IMR-90 (cell line): ENCODE results near the gene EFCAB8. TPM values are rescaled to one million over a fixed set of nuclear protein-coding genes. Genes with fewer than 3 reads are reported as not detected.
A peak's percentile ranks its signal among the peaks of the same experiment; 100 is the strongest.

ENCODE experiments used
- ATAC-seq: fragments of 200-7000 bp; cut with Tn5 transposase; 2 replicates; pipeline ENCODE4 v1.9.1; 2020; ENCODE audit warnings: low read depth, mild to moderate bottlenecking, moderate library complexity
- BruUV-seq: library from RNA; stranded (reverse); fragments of 400-500 nt; replicated peaks from 2 replicates; lab custom pipeline; 2021; lab: Mats Ljungman, UMichigan
- CTCF ChIA-PET: fragments of 300-600 bp; formaldehyde crosslinking; extraction: SDS; loops from one replicate; lab custom pipeline; 2021; ENCODE audit warnings: antibody characterized with exemption; lab: Yijun Ruan, JAX
- POLR2A ChIA-PET: fragments of 300-600 bp; sonication (Branson Sonifier 250); formaldehyde crosslinking; loops from one replicate; lab custom pipeline; 2022; ENCODE audit warnings: antibody characterized with exemption; ENCODE audit not compliant: unreplicated experiment; lab: Charles Lee
- DNase-seq: peaks from one replicate; pipeline ENCODE4 v3.0.0; 2013
- H2AFZ ChIP-seq: replicated peaks from 2 replicates; pipeline ENCODE3; 2013; ENCODE audit warnings: low read length, mild to moderate bottlenecking; ENCODE audit not compliant: poor library complexity
- H2AK5ac ChIP-seq: 2 replicates; pipeline ENCODE4 v1.6.1; 2013; ENCODE audit warnings: low read depth, low read length, inconsistent platforms
- H2AK9ac ChIP-seq: replicated peaks from 2 replicates; pipeline ENCODE3; 2013; ENCODE audit warnings: mild to moderate bottlenecking, low read depth, low read length, moderate library complexity; ENCODE audit not compliant: poor library complexity
- H2BK120ac ChIP-seq: 2 replicates; pipeline ENCODE4 v1.6.1; 2013; ENCODE audit warnings: low read depth, low read length, inconsistent platforms
- H2BK15ac ChIP-seq: 3 replicates; pipeline ENCODE4 v1.6.1; 2013; ENCODE audit warnings: low read depth, low read length, inconsistent platforms
- H2BK20ac ChIP-seq: 2 replicates; pipeline ENCODE4 v1.6.1; 2013; ENCODE audit warnings: low read depth, mild to moderate bottlenecking, inconsistent platforms, low read length, moderate library complexity
- H2BK5ac ChIP-seq: 2 replicates; pipeline ENCODE4 v1.6.1; 2013; ENCODE audit warnings: mild to moderate bottlenecking, low read depth, low read length, inconsistent platforms; ENCODE audit not compliant: poor library complexity, severe bottlenecking
- H3K14ac ChIP-seq: replicated peaks from 2 replicates; pipeline ENCODE4 v1.6.1; 2013; ENCODE audit warnings: low read depth, low read length, inconsistent platforms
- H3K18ac ChIP-seq: 2 replicates; pipeline ENCODE4 v1.6.1; 2013; ENCODE audit warnings: low read depth, low read length, control low read depth
- H3K23ac ChIP-seq: 2 replicates; pipeline ENCODE4 v1.6.1; 2013; ENCODE audit warnings: low read depth, low read length, inconsistent platforms
- H3K27ac ChIP-seq: 2 replicates; pipeline ENCODE4 v1.5.1; 2013; ENCODE audit warnings: mild to moderate bottlenecking, control low read depth, low read length; ENCODE audit not compliant: insufficient read depth
- H3K27me3 ChIP-seq: 2 replicates; pipeline ENCODE4 v1.6.1; 2013; ENCODE audit warnings: low read length; ENCODE audit not compliant: control insufficient read depth, insufficient read depth
- H3K36me3 ChIP-seq: 2 replicates; pipeline ENCODE4 v1.6.1; 2013; ENCODE audit warnings: low read length, mixed read lengths; ENCODE audit not compliant: control insufficient read depth, insufficient read depth
- H3K4ac ChIP-seq: 2 replicates; pipeline ENCODE4 v1.6.1; 2013; ENCODE audit warnings: low read depth, low read length, inconsistent platforms
- H3K4me1 ChIP-seq: 2 replicates; pipeline ENCODE4 v1.6.1; 2013; ENCODE audit warnings: low read length, mixed read lengths; ENCODE audit not compliant: control insufficient read depth, insufficient read depth
- H3K4me2 ChIP-seq: 2 replicates; pipeline ENCODE4 v1.6.1; 2013; ENCODE audit warnings: low read depth, mild to moderate bottlenecking, control low read depth, low read length, moderate library complexity
- H3K4me3 ChIP-seq: 2 replicates; pipeline ENCODE4 v1.5.1; 2013; ENCODE audit warnings: low read depth, mild to moderate bottlenecking, control low read depth, low read length, moderate library complexity; ENCODE audit not compliant: insufficient read depth
- H3K56ac ChIP-seq: 2 replicates; pipeline ENCODE4 v1.6.1; 2013; ENCODE audit warnings: low read length, inconsistent platforms; ENCODE audit not compliant: insufficient read depth; ENCODE audit errors: extremely low read depth
- H3K79me1 ChIP-seq, 2 experiments: 2 replicates each; pipeline ENCODE4 v1.6.1; 2013; ENCODE audit warnings: low read length in 2 of 2, inconsistent platforms in 1 of 2, low read depth in 1 of 2
- H3K9ac ChIP-seq: 2 replicates; pipeline ENCODE4 v1.6.1; 2013; ENCODE audit warnings: low read depth, low read length, control low read depth
- H3K9me1 ChIP-seq: 2 replicates; pipeline ENCODE4 v1.6.1; 2013; ENCODE audit warnings: low read length, inconsistent platforms; ENCODE audit not compliant: insufficient read depth
- H3K9me3 ChIP-seq: 2 replicates; pipeline ENCODE4 v1.6.1; 2013; ENCODE audit warnings: low read length; ENCODE audit not compliant: control insufficient read depth, insufficient read depth
- H4K20me1 ChIP-seq: 2 replicates; pipeline ENCODE4 v1.6.1; 2013; ENCODE audit warnings: low read length, inconsistent platforms; ENCODE audit not compliant: insufficient read depth
- H4K5ac ChIP-seq: 2 replicates; pipeline ENCODE4 v1.6.1; 2013; ENCODE audit warnings: mild to moderate bottlenecking, low read depth, low read length, control low read depth
- H4K8ac ChIP-seq, 2 experiments: 2 replicates each; pipeline ENCODE4 v1.6.1; 2013; ENCODE audit warnings: low read depth in 2 of 2, low read length in 2 of 2, control low read depth in 1 of 2, inconsistent platforms in 1 of 2
- H4K91ac ChIP-seq: 2 replicates; pipeline ENCODE4 v1.6.1; 2013; ENCODE audit warnings: low read depth, low read length, inconsistent platforms; ENCODE audit not compliant: insufficient read depth
- CEBPB ChIP-seq: IDR thresholded peaks from 2 replicates; pipeline ENCODE4 v1.6.1; 2012; ENCODE audit warnings: low read depth, low read length, improper control_type of control experiment
- CHD1 ChIP-seq: IDR thresholded peaks from 2 replicates; pipeline ENCODE4 v1.6.1; 2012; ENCODE audit warnings: low read depth, low read length, improper control_type of control experiment
- FOS ChIP-seq: fragments of 150-350 bp; IDR thresholded peaks from 2 replicates; pipeline ENCODE4 v1.6.1; 2016; ENCODE audit warnings: low read depth, low read length
- MAZ ChIP-seq: IDR thresholded peaks from 2 replicates; pipeline ENCODE4 v1.6.1; 2012; ENCODE audit warnings: low read depth, mild to moderate bottlenecking, low read length, improper control_type of control experiment, moderate library complexity, borderline replicate concordance
- MXI1 ChIP-seq: IDR thresholded peaks from 2 replicates; pipeline ENCODE4 v1.6.1; 2012; ENCODE audit warnings: low read depth, mild to moderate bottlenecking, low read length, moderate library complexity, borderline replicate concordance
- NFE2L2 ChIP-seq: fragments of 150-350 bp; IDR thresholded peaks from 2 replicates; pipeline ENCODE4 v1.6.1; 2016; ENCODE audit warnings: low read depth, mild to moderate bottlenecking, low read length
- RAD21 ChIP-seq: IDR thresholded peaks from 2 replicates; pipeline ENCODE4 v1.6.1; 2012; ENCODE audit warnings: low read length, improper control_type of control experiment
- RFX5 ChIP-seq: IDR thresholded peaks from 2 replicates; pipeline ENCODE4 v1.8.0; 2012; ENCODE audit warnings: low read depth, mild to moderate bottlenecking, low read length, moderate library complexity
- SMC3 ChIP-seq: fragments of 150-350 bp; IDR thresholded peaks from 2 replicates; pipeline ENCODE4 v1.6.1; 2016; ENCODE audit warnings: low read depth, mild to moderate bottlenecking, antibody characterized with exemption, low read length, moderate library complexity
- WGBS, 2 experiments: methylation state at CpG; one replicate each; pipeline versions ENCODE4 v1.1.5 to v1.1.7; 2013; ENCODE audit warnings: missing lambda C conversion rate in 2 of 2; ENCODE audit not compliant: insufficient read length in 1 of 2; ENCODE audit errors: extremely low coverage in 2 of 2; 5-methylcytosine and 5-hydroxymethylcytosine counted together
- dilution Hi-C: fragments of 300-500 bp; cut with HindIII; formaldehyde crosslinking; loops from one replicate; pipeline ENCODE4 v1.14.3; 2018; ENCODE audit warnings: low sequenced_read_pairs; ENCODE audit not compliant: unreplicated experiment
- in situ Hi-C: fragments of 300-500 bp; cut with MboI; formaldehyde crosslinking; loops from 3 replicates; pipeline ENCODE4 v1.14.3; 2019; ENCODE audit warnings: low sequenced_read_pairs, inconsistent platforms, mixed read lengths
- intact Hi-C: fragments of 100-400 bp; cut with micrococcal nuclease; formaldehyde crosslinking; loops from 2 replicates; pipeline ENCODE4 v1.10.0; 2022
- polyA plus RNA-seq, 3 experiments: library from polyadenylated mRNA; depleted of rRNA; stranded (reverse); fragments of >200 nt; gene quantifications; 2 replicates each; pipeline ENCODE4 v1.2.3, GENCODE V29; 2012; ENCODE audit warnings: low replicate concordance in 1 of 3
- total RNA-seq: library from RNA; depleted of rRNA; stranded (reverse); fragments of >200 nt; gene quantifications from 2 replicates; pipeline ENCODE4 v1.2.3, GENCODE V29; 2012
- TF ChIP-seq, protein P1 (sequence below): conservative IDR thresholded peaks from 2 replicates; pipeline ENCODE4 v1.5.1; 2012; ENCODE audit warnings: mild to moderate bottlenecking, low read depth, low read length, improper control_type of control experiment

EFCAB8 gene
- total and polyA plus RNA-seq, 2 of the 4 experiments (the other 2 are of a cell fraction), result not detected

DNA sequence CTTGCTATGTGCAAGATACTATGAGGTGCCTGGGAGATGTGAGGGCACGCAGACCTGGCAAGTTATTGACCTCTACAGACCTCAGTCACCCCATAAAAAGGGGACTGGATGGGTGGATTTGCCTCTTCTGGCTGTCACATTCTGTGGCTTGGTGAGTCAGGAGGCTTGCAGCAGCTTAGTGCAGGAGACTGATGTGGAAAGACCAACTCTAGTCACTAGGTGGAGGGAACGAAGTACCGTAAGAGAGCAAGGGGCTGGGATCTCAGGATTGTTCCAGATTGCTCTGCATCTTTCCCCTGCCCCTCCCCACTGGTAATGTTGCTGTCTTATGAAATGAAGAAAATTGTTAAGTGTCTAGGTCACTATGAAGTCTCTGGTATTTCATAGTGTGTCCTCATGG lies 35.6 kb upstream of the EFCAB8 start:
- Histone ChIP-seq H3K18ac (no peak overlapping the region), H3K14ac (no peak overlapping the region; the same call in 1 of the 2 replicates), H3K27ac (no peak overlapping the region; the same call in 1 of the 2 replicates), H2BK5ac (peak overlapping the region; percentile 35), H3K27me3 (no peaks in the 10 kb centered on the region), H4K20me1 (peaks cover 66% of the 10 kb centered on the region), H3K4me2 (peak overlapping the region; percentile 79), H2AFZ (no peak overlapping the region), H3K9me3 (no peaks in the 10 kb centered on the region), H2AK5ac (no peak overlapping the region; the same call in 1 of the 2 replicates), H3K56ac (no peak overlapping the region), H4K8ac (0 out of 4 replicates have a peak overlapping the region, but pooled peaks of 1 of the 2 experiments have one; percentile 11), H3K9me1 (peaks cover 30% of the 10 kb centered on the region), H3K4ac (no peak overlapping the region), H2BK120ac (no peak overlapping the region), H4K91ac (no peak overlapping the region), H3K23ac (peak overlapping the region; percentile 19), H3K36me3 (peaks cover 8% of the 10 kb centered on the region), H2AK9ac (peak overlapping the region; percentile 4), H3K4me3 (no peak overlapping the region), H3K79me1 (peaks cover 0 to 50% of the 10 kb centered on the region in 2 experiments; a peak in 3 of 4 replicates), H2BK20ac (no peak overlapping the region), H3K9ac (no peak overlapping the region), H4K5ac (no peak overlapping the region), H3K4me1 (peaks cover 29% of the 10 kb centered on the region), H2BK15ac (no peak overlapping the region)
- ATAC-seq (peak; percentile 24), DNase-seq (peak; percentile 82)
- no TSS peak for BruUV-seq
- TF ChIP-seq NFE2L2, result no peak
- TF ChIP-seq CHD1, result no peak
- TF ChIP-seq RAD21, result peak; percentile 29; the same call in 1 of the 2 replicates
- TF ChIP-seq RFX5, result no peak
- no peak for TF ChIP-seq MXI1
- TF ChIP-seq CEBPB, result peak; percentile 79
- peak; percentile 27; the same call in 1 of the 2 replicates for TF ChIP-seq FOS
- TF ChIP-seq, protein P1, sequence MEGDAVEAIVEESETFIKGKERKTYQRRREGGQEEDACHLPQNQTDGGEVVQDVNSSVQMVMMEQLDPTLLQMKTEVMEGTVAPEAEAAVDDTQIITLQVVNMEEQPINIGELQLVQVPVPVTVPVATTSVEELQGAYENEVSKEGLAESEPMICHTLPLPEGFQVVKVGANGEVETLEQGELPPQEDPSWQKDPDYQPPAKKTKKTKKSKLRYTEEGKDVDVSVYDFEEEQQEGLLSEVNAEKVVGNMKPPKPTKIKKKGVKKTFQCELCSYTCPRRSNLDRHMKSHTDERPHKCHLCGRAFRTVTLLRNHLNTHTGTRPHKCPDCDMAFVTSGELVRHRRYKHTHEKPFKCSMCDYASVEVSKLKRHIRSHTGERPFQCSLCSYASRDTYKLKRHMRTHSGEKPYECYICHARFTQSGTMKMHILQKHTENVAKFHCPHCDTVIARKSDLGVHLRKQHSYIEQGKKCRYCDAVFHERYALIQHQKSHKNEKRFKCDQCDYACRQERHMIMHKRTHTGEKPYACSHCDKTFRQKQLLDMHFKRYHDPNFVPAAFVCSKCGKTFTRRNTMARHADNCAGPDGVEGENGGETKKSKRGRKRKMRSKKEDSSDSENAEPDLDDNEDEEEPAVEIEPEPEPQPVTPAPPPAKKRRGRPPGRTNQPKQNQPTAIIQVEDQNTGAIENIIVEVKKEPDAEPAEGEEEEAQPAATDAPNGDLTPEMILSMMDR, result peak; percentile 34
- 0 out of 2 replicates have a peak, but pooled peaks have one; percentile 3 for TF ChIP-seq SMC3
- TF ChIP-seq MAZ, result peak; percentile 42; the same call in 1 of the 2 replicates
- dilution Hi-C loops, result no loop called here
- in situ Hi-C loops, result no loop called here
- ChIA-PET CTCF (interaction anchor here (0.6 kb wide), 1 partner anchor 12 kb away, joined by 3 read pairs; no protein-coding TSS in a partner anchor), POLR2A (no interaction called here)
- no CpG with 5 or more reads among the region's 3 CpGs for WGBS, 2 experiments
- intact Hi-C loops, result no loop called here
